DND-41 (cell line): ENCODE data around the gene DTWD2.

Experiments
- CTCF ChIP-seq: IDR thresholded peaks from 2 replicates; pipeline ENCODE4 v1.5.1; 2012; ENCODE audit warnings: borderline replicate concordance, low read length, moderate library complexity, mild to moderate bottlenecking; ENCODE audit not compliant: poor library complexity, severe bottlenecking; ENCODE audit errors: extremely low read depth
- EZH2 ChIP-seq: IDR thresholded peaks from 3 replicates; pipeline ENCODE4 v1.6.1; 2012; ENCODE audit warnings: borderline replicate concordance, low read depth, mild to moderate bottlenecking, moderate library complexity, low read length, inconsistent platforms; ENCODE audit not compliant: severe bottlenecking

- TF ChIP-seq CTCF = peak; percentile 58
- no peak for TF ChIP-seq EZH2
Observed at GRCh38 chr5:119022017-119022745, 33.8 kb upstream of the DTWD2 start.
